HCT116 (cell line): ENCODE results near the gene FRK. TPM values are rescaled to one million over a fixed set of nuclear protein-coding genes. Genes with fewer than 3 reads are reported as not detected.

Experiments used
- ATAC-seq: fragments of 200-7000 bp; cut with Tn5 transposase; 2 replicates; pipeline ENCODE4 v1.9.1; 2020; ENCODE audit warnings: mild to moderate bottlenecking, moderate library complexity
- BruUV-seq: library from RNA; stranded (reverse); fragments of 400-500 nt; replicated peaks from 2 replicates; lab custom pipeline; 2021; lab: Mats Ljungman, UMichigan
- CTCF ChIA-PET: fragments of 300-600 bp; sonication (Branson Sonifier 250); formaldehyde crosslinking; loops from one replicate; lab custom pipeline; 2021; ENCODE audit warnings: antibody characterized with exemption; lab: Charles Lee
- POLR2A ChIA-PET: fragments of 300-600, 350-600 bp; sonication (Branson Sonifier 250); formaldehyde crosslinking; loops from one replicate; lab custom pipeline; 2021; ENCODE audit warnings: antibody characterized with exemption; lab: Charles Lee
- RAD21 ChIA-PET, 2 experiments: fragments of 300-600 bp; sonication (Branson Sonifier 250); formaldehyde crosslinking; loops; one replicate each; lab custom pipeline; 2023; ENCODE audit warnings: low total read pairs in 2 of 2; ENCODE audit not compliant: uncharacterized antibody in 2 of 2, unreplicated experiment in 2 of 2, low non-redundant PET in 1 of 2; lab: Charles Lee
- DNase-seq: peaks from one replicate; pipeline ENCODE4 v3.0.0-alpha.2; 2010; ENCODE audit warnings: low read depth, low spot score
- H2AFZ ChIP-seq: fragments of 200-600 bp; shearing (Covaris generic), sonication (generic); 2 replicates; pipeline ENCODE4 v1.6.1; 2017; ENCODE audit warnings: low read depth, mixed run types, mixed read lengths, antibody characterized with exemption, low read length; ENCODE audit not compliant: poor library complexity, severe bottlenecking
- H3K27ac ChIP-seq: 2 replicates; pipeline ENCODE4 v1.5.1; 2012; ENCODE audit warnings: low read depth, low read length
- H3K27me3 ChIP-seq: fragments of 200-600 bp; sonication (generic); 2 replicates; pipeline ENCODE4 v1.6.1; 2016; ENCODE audit warnings: mixed run types, low read length, mixed read lengths; ENCODE audit not compliant: insufficient read depth
- H3K36me3 ChIP-seq, 2 experiments: fragments of 200-500 bp in 1 of 2; fragments of 200-600 bp in 1 of 2; sonication (Bioruptor generic) in 1 of 2; sonication (generic) in 1 of 2; 2 replicates each; pipeline versions ENCODE4 v1.5.1 to v1.6.1; 2014 to 2016; ENCODE audit warnings: low read length in 2 of 2, inconsistent platforms in 1 of 2, mixed read lengths in 1 of 2, mixed run types in 1 of 2; ENCODE audit not compliant: insufficient read depth in 2 of 2, control insufficient read depth in 1 of 2
- H3K4me1 ChIP-seq, 2 experiments: fragments of 200-600 bp in 1 of 2; sonication (generic) in 1 of 2; 2 replicates each; pipeline versions ENCODE4 v1.5.1 to v1.6.1; 2012 to 2017; ENCODE audit warnings: low read length in 2 of 2, inconsistent platforms in 1 of 2, mild to moderate bottlenecking in 1 of 2, mixed read lengths in 1 of 2, mixed run types in 1 of 2, moderate library complexity in 1 of 2; ENCODE audit not compliant: insufficient read depth in 2 of 2, control insufficient read depth in 1 of 2
- H3K4me2 ChIP-seq: fragments of 200-600 bp; sonication (generic); 2 replicates; pipeline ENCODE4 v1.6.1; 2017; ENCODE audit warnings: mixed run types, low read length, mixed read lengths
- H3K4me3 ChIP-seq, 2 experiments: fragments of 200-600 bp in 1 of 2; sonication (generic) in 1 of 2; replicated peaks in 1 of 2; 2 replicates each; pipeline ENCODE4 v1.5.1; 2011 to 2016; ENCODE audit warnings: low read length in 2 of 2, control low read depth in 1 of 2, low read depth in 1 of 2, mild to moderate bottlenecking in 1 of 2, mixed read lengths in 1 of 2, mixed run types in 1 of 2
- H3K79me2 ChIP-seq: fragments of 200-600 bp; sonication (generic); 2 replicates; pipeline ENCODE4 v1.6.1; 2017; ENCODE audit warnings: mild to moderate bottlenecking, mixed run types, low read length, moderate library complexity, mixed read lengths; ENCODE audit not compliant: insufficient read depth
- H3K9ac ChIP-seq: fragments of 200-600 bp; sonication (generic); 2 replicates; pipeline ENCODE4 v1.6.1; 2016; ENCODE audit warnings: low read length, mixed read lengths
- H3K9me2 ChIP-seq: fragments of 200-600 bp; sonication (generic), shearing (Covaris generic); 2 replicates; pipeline ENCODE4 v1.6.1; 2017; ENCODE audit warnings: mixed run types, mild to moderate bottlenecking, moderate library complexity; ENCODE audit not compliant: insufficient read depth
- H3K9me3 ChIP-seq, 2 experiments: fragments of 200-500 bp in 1 of 2; fragments of 200-600 bp in 1 of 2; sonication (Bioruptor generic) in 1 of 2; sonication (generic) in 1 of 2; 2 replicates each; pipeline ENCODE4 v1.6.1; 2014 to 2017; ENCODE audit warnings: low read length in 2 of 2, mixed read lengths in 2 of 2, inconsistent platforms in 1 of 2, low read depth in 1 of 2, mild to moderate bottlenecking in 1 of 2, mixed run types in 1 of 2, moderate library complexity in 1 of 2; ENCODE audit not compliant: control insufficient read depth in 1 of 2, insufficient read depth in 1 of 2
- H4K20me1 ChIP-seq: fragments of 200-600 bp; sonication (generic), shearing (Covaris generic); 2 replicates; pipeline ENCODE4 v1.6.1; 2017; ENCODE audit warnings: mixed run types, mild to moderate bottlenecking, moderate library complexity; ENCODE audit not compliant: insufficient read depth
- EGR1 ChIP-seq: IDR thresholded peaks from 2 replicates; pipeline ENCODE4 v1.6.1; 2012; ENCODE audit warnings: low read depth
- EZH2 ChIP-seq: fragments of 200-600 bp; sonication (generic); IDR thresholded peaks from 2 replicates; pipeline ENCODE4 v1.6.1; 2017; ENCODE audit warnings: antibody characterized with exemption, mixed run types
- POLR2A ChIP-seq: IDR thresholded peaks from 2 replicates; pipeline ENCODE4 v1.7.0; 2011; ENCODE audit warnings: borderline replicate concordance; ENCODE audit not compliant: insufficient read depth, insufficient read length; ENCODE audit errors: extremely low read depth
- SIN3A ChIP-seq: IDR thresholded peaks from 2 replicates; pipeline ENCODE4 v1.6.1; 2012; ENCODE audit warnings: low read depth
- TCF7L2 ChIP-seq: IDR thresholded peaks from 2 replicates; pipeline ENCODE4 v1.7.0; 2011; ENCODE audit warnings: borderline replicate concordance, inconsistent platforms; ENCODE audit not compliant: insufficient read depth, insufficient read length; ENCODE audit errors: extremely low read depth
- intact Hi-C: fragments of 100-400 bp; cut with micrococcal nuclease; formaldehyde crosslinking; loops from 2 replicates; pipeline ENCODE4 v1.10.0; 2022
- total RNA-seq: library from RNA; stranded (reverse); gene quantifications from one replicate; pipeline ENCODE4 v1.2.1, GENCODE V29; 2021; ENCODE audit not compliant: unreplicated experiment
- TF ChIP-seq, protein P1 (sequence below): IDR thresholded peaks from 2 replicates; pipeline ENCODE4 v1.6.1; 2011; ENCODE audit warnings: mild to moderate bottlenecking, low read length, moderate library complexity; ENCODE audit not compliant: insufficient replicate concordance; ENCODE audit errors: extremely low read depth
- TF ChIP-seq, protein P2 (sequence below): IDR thresholded peaks from 2 replicates; pipeline ENCODE4 v1.6.1; 2012; ENCODE audit warnings: low read depth

The FRK gene
- total RNA-seq, 1 experiment from 2014 or later, result 3.7 TPM

DNA sequence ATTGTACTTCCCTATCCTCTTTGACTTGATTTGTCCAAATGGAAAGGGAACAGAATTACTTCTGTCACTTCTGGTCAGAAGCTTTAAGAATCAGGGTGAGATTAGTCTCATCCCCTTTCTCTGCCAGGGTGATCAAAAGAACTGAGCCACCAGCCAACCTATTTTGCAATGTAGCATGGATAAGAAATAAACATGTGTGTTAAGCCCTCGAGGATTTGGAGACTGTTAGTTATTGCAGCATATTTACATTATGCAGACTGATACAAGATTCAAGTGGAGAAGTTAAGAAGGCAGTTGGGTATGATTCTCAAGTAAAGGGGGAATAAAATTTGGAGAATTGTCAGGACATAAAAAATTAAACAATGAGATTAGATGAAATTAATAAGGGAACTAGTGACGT is 106.0 kb downstream of the FRK start:
- RAD21 ChIA-PET, result no interaction called here
- Histone ChIP-seq H3K9me2 (no peaks in the 10 kb centered on the region), H3K4me2 (no peak overlapping the region), H2AFZ (no peak overlapping the region), H3K9ac (no peak overlapping the region), H3K79me2 (no peaks in the 10 kb centered on the region), H4K20me1 (no peaks in the 10 kb centered on the region), H3K36me3 (no peaks in the 10 kb centered on the region), H3K9me3 (no peaks in the 10 kb centered on the region), H3K4me3 (no peak overlapping the region), H3K27me3 (no peaks in the 10 kb centered on the region), H3K4me1 (peaks cover 0 to 7% of the 10 kb centered on the region in 2 experiments; a peak in 1 of 4 replicates), H3K27ac (no peak overlapping the region)
- ATAC-seq, result no peak
- no TSS peak for BruUV-seq
- POLR2A ChIA-PET, result no interaction called here
- CTCF ChIA-PET, result no interaction called here
- no peak for DNase-seq
- TF ChIP-seq EZH2 (no peak), TCF7L2 (no peak), SIN3A (no peak), POLR2A (no peak), EGR1 (no peak)
- TF ChIP-seq, protein P1, sequence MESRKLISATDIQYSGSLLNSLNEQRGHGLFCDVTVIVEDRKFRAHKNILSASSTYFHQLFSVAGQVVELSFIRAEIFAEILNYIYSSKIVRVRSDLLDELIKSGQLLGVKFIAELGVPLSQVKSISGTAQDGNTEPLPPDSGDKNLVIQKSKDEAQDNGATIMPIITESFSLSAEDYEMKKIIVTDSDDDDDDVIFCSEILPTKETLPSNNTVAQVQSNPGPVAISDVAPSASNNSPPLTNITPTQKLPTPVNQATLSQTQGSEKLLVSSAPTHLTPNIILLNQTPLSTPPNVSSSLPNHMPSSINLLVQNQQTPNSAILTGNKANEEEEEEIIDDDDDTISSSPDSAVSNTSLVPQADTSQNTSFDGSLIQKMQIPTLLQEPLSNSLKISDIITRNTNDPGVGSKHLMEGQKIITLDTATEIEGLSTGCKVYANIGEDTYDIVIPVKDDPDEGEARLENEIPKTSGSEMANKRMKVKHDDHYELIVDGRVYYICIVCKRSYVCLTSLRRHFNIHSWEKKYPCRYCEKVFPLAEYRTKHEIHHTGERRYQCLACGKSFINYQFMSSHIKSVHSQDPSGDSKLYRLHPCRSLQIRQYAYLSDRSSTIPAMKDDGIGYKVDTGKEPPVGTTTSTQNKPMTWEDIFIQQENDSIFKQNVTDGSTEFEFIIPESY, result no peak
- TF ChIP-seq, protein P2, sequence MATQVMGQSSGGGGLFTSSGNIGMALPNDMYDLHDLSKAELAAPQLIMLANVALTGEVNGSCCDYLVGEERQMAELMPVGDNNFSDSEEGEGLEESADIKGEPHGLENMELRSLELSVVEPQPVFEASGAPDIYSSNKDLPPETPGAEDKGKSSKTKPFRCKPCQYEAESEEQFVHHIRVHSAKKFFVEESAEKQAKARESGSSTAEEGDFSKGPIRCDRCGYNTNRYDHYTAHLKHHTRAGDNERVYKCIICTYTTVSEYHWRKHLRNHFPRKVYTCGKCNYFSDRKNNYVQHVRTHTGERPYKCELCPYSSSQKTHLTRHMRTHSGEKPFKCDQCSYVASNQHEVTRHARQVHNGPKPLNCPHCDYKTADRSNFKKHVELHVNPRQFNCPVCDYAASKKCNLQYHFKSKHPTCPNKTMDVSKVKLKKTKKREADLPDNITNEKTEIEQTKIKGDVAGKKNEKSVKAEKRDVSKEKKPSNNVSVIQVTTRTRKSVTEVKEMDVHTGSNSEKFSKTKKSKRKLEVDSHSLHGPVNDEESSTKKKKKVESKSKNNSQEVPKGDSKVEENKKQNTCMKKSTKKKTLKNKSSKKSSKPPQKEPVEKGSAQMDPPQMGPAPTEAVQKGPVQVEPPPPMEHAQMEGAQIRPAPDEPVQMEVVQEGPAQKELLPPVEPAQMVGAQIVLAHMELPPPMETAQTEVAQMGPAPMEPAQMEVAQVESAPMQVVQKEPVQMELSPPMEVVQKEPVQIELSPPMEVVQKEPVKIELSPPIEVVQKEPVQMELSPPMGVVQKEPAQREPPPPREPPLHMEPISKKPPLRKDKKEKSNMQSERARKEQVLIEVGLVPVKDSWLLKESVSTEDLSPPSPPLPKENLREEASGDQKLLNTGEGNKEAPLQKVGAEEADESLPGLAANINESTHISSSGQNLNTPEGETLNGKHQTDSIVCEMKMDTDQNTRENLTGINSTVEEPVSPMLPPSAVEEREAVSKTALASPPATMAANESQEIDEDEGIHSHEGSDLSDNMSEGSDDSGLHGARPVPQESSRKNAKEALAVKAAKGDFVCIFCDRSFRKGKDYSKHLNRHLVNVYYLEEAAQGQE, result no peak
- intact Hi-C loops, result no loop called here
